Endothelial cell of umbilical vein (primary cell): ENCODE measurements around the gene SLC25A23. TPM values are rescaled to one million over a fixed set of nuclear protein-coding genes. Genes with fewer than 3 reads are reported as not detected.

Experiments used
- BruUV-seq: library from RNA; stranded (reverse); fragments of 400-500 nt; replicated peaks from 2 replicates; lab custom pipeline; 2021; lab: Mats Ljungman, UMichigan
- CTCF ChIA-PET: fragments of 300-600, 350-600 bp; sonication (Branson Sonifier 250); formaldehyde crosslinking; loops from one replicate; lab custom pipeline; 2021; ENCODE audit warnings: antibody characterized with exemption, inconsistent platforms; lab: Charles Lee
- POLR2A ChIA-PET: fragments of 300-600, 350-600 bp; sonication (Branson Sonifier 250); formaldehyde crosslinking; loops from one replicate; lab custom pipeline; 2021; ENCODE audit warnings: antibody characterized with exemption, inconsistent platforms; lab: Charles Lee
- DNase-seq: peaks from one replicate; pipeline ENCODE4 v3.0.0-alpha.2; 2011; ENCODE audit warnings: low read depth, low spot score
- FAIRE-seq: peaks from 2 replicates; lab custom pipeline; 2011; peaks lifted over from hg19 to GRCh38; lab: Jason Lieb, UNC
- H2AFZ ChIP-seq: 2 replicates; pipeline ENCODE4 v1.6.0; 2012; ENCODE audit warnings: low read depth, low read length, control low read depth, inconsistent platforms
- H3K27ac ChIP-seq: 2 replicates; pipeline ENCODE4 v1.5.1; 2011; ENCODE audit warnings: low read depth, mild to moderate bottlenecking, control low read depth, low read length, moderate library complexity; ENCODE audit not compliant: insufficient read depth
- H3K27me3 ChIP-seq, 2 experiments: 2 replicates each; pipeline versions ENCODE4 v1.6.0 to v1.6.1; 2011; ENCODE audit warnings: low read length in 2 of 2, mixed read lengths in 1 of 2; ENCODE audit not compliant: control insufficient read depth in 2 of 2, insufficient read depth in 2 of 2
- H3K36me3 ChIP-seq, 2 experiments: 2 replicates in 1 of 2; 3 replicates in 1 of 2; pipeline ENCODE4 v1.5.1; 2011; ENCODE audit warnings: low read length in 2 of 2, mild to moderate bottlenecking in 1 of 2, moderate library complexity in 1 of 2; ENCODE audit not compliant: control insufficient read depth in 2 of 2, insufficient read depth in 2 of 2; ENCODE audit errors: extremely low read depth in 1 of 2
- H3K4me1 ChIP-seq: 3 replicates; pipeline ENCODE4 v1.5.1; 2011; ENCODE audit warnings: mild to moderate bottlenecking, low read length; ENCODE audit not compliant: control insufficient read depth, insufficient read depth; ENCODE audit errors: extremely low read depth
- H3K4me2 ChIP-seq: 2 replicates; pipeline ENCODE4 v1.6.1; 2011; ENCODE audit warnings: low read length, control low read depth, mixed read lengths; ENCODE audit not compliant: insufficient read depth
- H3K4me3 ChIP-seq, 3 experiments: fragments of 200-600 bp in 1 of 3; sonication (generic), shearing (Covaris generic) in 1 of 3; replicated peaks in 1 of 3; 2 replicates each; pipeline ENCODE4 v1.5.1; 2011 to 2016; ENCODE audit warnings: control low read depth in 3 of 3, low read length in 3 of 3, mild to moderate bottlenecking in 2 of 3, inconsistent platforms in 1 of 3, low read depth in 1 of 3, moderate library complexity in 1 of 3; ENCODE audit not compliant: insufficient read depth in 1 of 3
- H3K79me2 ChIP-seq: 2 replicates; pipeline ENCODE4 v1.6.0; 2012; ENCODE audit warnings: low read length, inconsistent platforms; ENCODE audit not compliant: control insufficient read depth, insufficient read depth
- H3K9ac ChIP-seq: replicated peaks from 2 replicates; pipeline ENCODE3; 2011; ENCODE audit warnings: low read length, control low read depth; ENCODE audit not compliant: insufficient read depth; ENCODE audit errors: extremely low read depth
- H3K9me1 ChIP-seq: replicated peaks from 3 replicates; pipeline ENCODE4 v1.6.0; 2011; ENCODE audit warnings: mild to moderate bottlenecking, low read length; ENCODE audit not compliant: control insufficient read depth, insufficient read depth; ENCODE audit errors: extremely low read depth
- H3K9me3 ChIP-seq: replicated peaks from 2 replicates; pipeline ENCODE4 v1.5.1; 2012; ENCODE audit warnings: low read length, inconsistent platforms; ENCODE audit not compliant: control insufficient read depth, insufficient read depth
- H4K20me1 ChIP-seq: replicated peaks from 2 replicates; pipeline ENCODE3; 2011; ENCODE audit warnings: mild to moderate bottlenecking, low read length; ENCODE audit not compliant: control insufficient read depth, insufficient read depth; ENCODE audit errors: extremely low read depth
- EZH2 ChIP-seq: IDR thresholded peaks from 2 replicates; pipeline ENCODE4 v1.6.1; 2012; ENCODE audit warnings: borderline replicate concordance, low read depth, mild to moderate bottlenecking, moderate library complexity, low read length, inconsistent platforms; ENCODE audit not compliant: severe bottlenecking
- FOS ChIP-seq: IDR thresholded peaks from 2 replicates; pipeline ENCODE4 v1.6.1; 2011; ENCODE audit warnings: mild to moderate bottlenecking, low read length, moderate library complexity, borderline replicate concordance; ENCODE audit not compliant: insufficient read depth
- GATA2 ChIP-seq: IDR thresholded peaks from 2 replicates; pipeline ENCODE4 v1.7.0; 2011; ENCODE audit warnings: low read depth, mild to moderate bottlenecking, moderate library complexity, mixed read lengths, low read length; ENCODE audit not compliant: insufficient read length, insufficient read depth
- JUN ChIP-seq: IDR thresholded peaks from 2 replicates; pipeline ENCODE4 v1.6.1; 2011; ENCODE audit warnings: borderline replicate concordance, low read depth; ENCODE audit not compliant: insufficient read length, insufficient read depth
- MYC ChIP-seq: IDR thresholded peaks from one replicate; pipeline ENCODE4 v1.6.1; 2011; ENCODE audit warnings: mild to moderate bottlenecking, low read depth, low read length
- POLR2A ChIP-seq: IDR thresholded peaks from 2 replicates; pipeline ENCODE4 v1.6.1; 2012; ENCODE audit warnings: low read depth, mild to moderate bottlenecking, control low read depth, low read length
- POLR2AphosphoS5 ChIP-seq: IDR thresholded peaks from 2 replicates; pipeline ENCODE4 v1.6.1; 2012; ENCODE audit warnings: low read depth, mild to moderate bottlenecking, control low read depth, low read length, moderate library complexity; ENCODE audit not compliant: insufficient read depth
- dilution Hi-C: fragments of 300-500 bp; cut with MboI; formaldehyde crosslinking; loops from one replicate; pipeline ENCODE4 v1.15.0; 2019; ENCODE audit warnings: low sequenced_read_pairs; ENCODE audit not compliant: extremely low pct_ligation_motif_present
- intact Hi-C: fragments of 100-400 bp; cut with micrococcal nuclease; formaldehyde crosslinking; loops from one replicate; pipeline ENCODE4 v1.10.0; 2022
- polyA plus RNA-seq, 4 experiments: library from polyadenylated mRNA; depleted of rRNA in 3 of 4; stranded (reverse) in 3 of 4; unstranded in 1 of 4; fragments of >200 nt; gene quantifications; 2 replicates each; pipeline versions ENCODE4 v1.2.1 to v1.2.3, GENCODE V29; 2011 to 2012; ENCODE audit warnings: missing spikeins in 1 of 4
- total RNA-seq: library from RNA; stranded (reverse); gene quantifications from 2 replicates; pipeline ENCODE4 v1.2.3, GENCODE V29; 2021
- TF ChIP-seq, protein P1 (sequence below), 2 donors: IDR thresholded peaks; 1 replicate in 1 of 2; 2 replicates in 1 of 2; pipeline ENCODE4 v1.5.1; 2011; ENCODE audit warnings: low read length in 2 of 2, mild to moderate bottlenecking in 2 of 2, moderate library complexity in 2 of 2, control low read depth in 1 of 2, inconsistent platforms in 1 of 2, low read depth in 1 of 2; ENCODE audit not compliant: insufficient read depth in 1 of 2; ENCODE audit errors: extremely low read depth in 1 of 2
- TF ChIP-seq, protein P2 (sequence below): IDR thresholded peaks from 2 replicates; pipeline ENCODE4 v1.6.1; 2011; ENCODE audit not compliant: insufficient read depth, insufficient read length

The SLC25A23 gene
- total and polyA plus RNA-seq, 2 donors (not counting 3 experiments of a cell fraction or from before 2014, with no cell fraction given), result 12.8 to 33.5 TPM

DNA sequence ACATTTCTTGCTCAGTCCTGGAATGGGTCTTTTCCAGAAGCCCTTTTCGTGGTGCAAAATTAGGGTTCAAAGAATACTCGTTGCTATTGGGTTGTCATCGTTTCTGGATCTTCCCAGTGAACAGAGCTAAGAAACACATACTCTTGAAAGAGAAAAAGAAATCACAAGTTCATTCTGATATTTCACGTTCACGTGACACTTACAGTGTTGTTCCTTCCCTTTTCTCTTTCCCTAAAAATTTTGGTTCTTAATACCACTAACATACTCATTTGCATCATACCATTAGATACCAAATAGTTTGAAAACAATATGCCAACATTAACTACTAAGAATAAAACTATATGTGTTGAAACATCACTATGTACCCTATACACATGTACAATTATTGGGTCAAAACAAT is 53.2 kb downstream of the SLC25A23 start:
- BruUV-seq, result no TSS peak
- ChIA-PET CTCF (no interaction called here), POLR2A (no interaction called here)
- dilution Hi-C loops, result no loop called here
- Histone ChIP-seq H3K27ac (no peak overlapping the region), H3K27me3 (no peaks in the 10 kb centered on the region), H3K9me1 (no peaks in the 10 kb centered on the region), H3K36me3 (no peaks in the 10 kb centered on the region), H3K4me2 (no peak overlapping the region), H2AFZ (no peak overlapping the region), H3K4me3 (no peak overlapping the region), H3K79me2 (no peaks in the 10 kb centered on the region), H4K20me1 (no peaks in the 10 kb centered on the region), H3K9me3 (no peaks in the 10 kb centered on the region), H3K4me1 (no peaks in the 10 kb centered on the region), H3K9ac (no peak overlapping the region)
- FAIRE-seq (no peak), DNase-seq (no peak)
- TF ChIP-seq POLR2AphosphoS5, result no peak
- TF ChIP-seq GATA2, result no peak
- no peak for TF ChIP-seq EZH2
- TF ChIP-seq, protein P1, sequence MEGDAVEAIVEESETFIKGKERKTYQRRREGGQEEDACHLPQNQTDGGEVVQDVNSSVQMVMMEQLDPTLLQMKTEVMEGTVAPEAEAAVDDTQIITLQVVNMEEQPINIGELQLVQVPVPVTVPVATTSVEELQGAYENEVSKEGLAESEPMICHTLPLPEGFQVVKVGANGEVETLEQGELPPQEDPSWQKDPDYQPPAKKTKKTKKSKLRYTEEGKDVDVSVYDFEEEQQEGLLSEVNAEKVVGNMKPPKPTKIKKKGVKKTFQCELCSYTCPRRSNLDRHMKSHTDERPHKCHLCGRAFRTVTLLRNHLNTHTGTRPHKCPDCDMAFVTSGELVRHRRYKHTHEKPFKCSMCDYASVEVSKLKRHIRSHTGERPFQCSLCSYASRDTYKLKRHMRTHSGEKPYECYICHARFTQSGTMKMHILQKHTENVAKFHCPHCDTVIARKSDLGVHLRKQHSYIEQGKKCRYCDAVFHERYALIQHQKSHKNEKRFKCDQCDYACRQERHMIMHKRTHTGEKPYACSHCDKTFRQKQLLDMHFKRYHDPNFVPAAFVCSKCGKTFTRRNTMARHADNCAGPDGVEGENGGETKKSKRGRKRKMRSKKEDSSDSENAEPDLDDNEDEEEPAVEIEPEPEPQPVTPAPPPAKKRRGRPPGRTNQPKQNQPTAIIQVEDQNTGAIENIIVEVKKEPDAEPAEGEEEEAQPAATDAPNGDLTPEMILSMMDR (IDR thresholded peaks at IDR 0.05; ENCODE audit: extremely low read depth in 1 of 2, insufficient read depth in 1 of 2, low read depth in 1 of 2, low read length in 2 of 2), result no peak
- TF ChIP-seq FOS, result no peak
- TF ChIP-seq JUN, result no peak
- TF ChIP-seq, protein P2, sequence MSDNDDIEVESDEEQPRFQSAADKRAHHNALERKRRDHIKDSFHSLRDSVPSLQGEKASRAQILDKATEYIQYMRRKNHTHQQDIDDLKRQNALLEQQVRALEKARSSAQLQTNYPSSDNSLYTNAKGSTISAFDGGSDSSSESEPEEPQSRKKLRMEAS, result no peak
- TF ChIP-seq POLR2A, result no peak
- TF ChIP-seq MYC, result no peak
- intact Hi-C loops, result no loop called here
